ENCODE results near the gene RAD51B. TPM values are rescaled to one million over a fixed set of nuclear protein-coding genes. Genes with fewer than 3 reads are reported as not detected.

The RAD51B gene
- total and polyA plus RNA-seq, 2 of the 13 experiments (the other 11 are each of a cell fraction or from before 2014, with no cell fraction given): 7.0 to 9.5 TPM

GRCh38 chr14:68254669-68255527 lies 435.3 kb downstream of the RAD51B start (continued):
- TF ChIP-seq LBX2 (CRISPR knock-in tag; IDR thresholded peaks at IDR 0.05; ENCODE audit: borderline replicate concordance) (no peak), MIER3 (CRISPR knock-in tag; IDR thresholded peaks at IDR 0.05; ENCODE audit: borderline replicate concordance) (0 out of 2 replicates have a peak, but pooled peaks have one; percentile 37), MXD3 (CRISPR knock-in tag; IDR thresholded peaks at IDR 0.05) (no peak), WIZ (CRISPR knock-in tag; IDR thresholded peaks at IDR 0.05) (no peak), ZNF160 (CRISPR knock-in tag; IDR thresholded peaks at IDR 0.05) (no peak), GABPB1 (CRISPR knock-in tag; IDR thresholded peaks at IDR 0.05) (no peak), GATAD2A (CRISPR knock-in tag; IDR thresholded peaks at IDR 0.05) (peak; percentile 80), ZNF552 (CRISPR knock-in tag; IDR thresholded peaks at IDR 0.05; ENCODE audit: borderline replicate concordance) (no peak), ZFP82 (CRISPR knock-in tag; IDR thresholded peaks at IDR 0.05; ENCODE audit: borderline replicate concordance) (no peak), PCBP2 (optimal IDR thresholded peaks at IDR 0.05; ENCODE audit: low read depth, low read length, poor library complexity, severe bottlenecking) (no peak), MBD4 (IDR thresholded peaks at IDR 0.05; ENCODE audit: borderline replicate concordance, low read length) (0 out of 2 replicates have a peak, but pooled peaks have one; percentile 54), ZNF816 (CRISPR knock-in tag; IDR thresholded peaks at IDR 0.05; ENCODE audit: borderline replicate concordance) (no peak), NONO (IDR thresholded peaks at IDR 0.05) (no peak), NONO (CRISPR knock-in tag; conservative IDR thresholded peaks at IDR 0.05) (0 out of 2 replicates have a peak, but pooled peaks have one; percentile 26), ZNF558 (CRISPR knock-in tag; IDR thresholded peaks at IDR 0.05; ENCODE audit: borderline replicate concordance) (no peak), PBX3 (CRISPR knock-in tag; IDR thresholded peaks at IDR 0.05; ENCODE audit: borderline replicate concordance) (no peak), ZNF597 (CRISPR knock-in tag; IDR thresholded peaks at IDR 0.05) (no peak), SETDB1 (CRISPR knock-in tag; IDR thresholded peaks at IDR 0.05; ENCODE audit: borderline replicate concordance) (no peak), DPF2 (CRISPR knock-in tag; IDR thresholded peaks at IDR 0.05; ENCODE audit: borderline replicate concordance, low read depth) (no peak), ZNF567 (CRISPR knock-in tag; IDR thresholded peaks at IDR 0.05; ENCODE audit: borderline replicate concordance) (no peak)

Data from HepG2 (cell line).